ENCODE results near the gene RALGPS2. TPM values are rescaled to one million over a fixed set of nuclear protein-coding genes. Genes with fewer than 3 reads are reported as not detected.

The RALGPS2 gene
- total RNA-seq, 1 experiment from 2014 or later = 38.0 TPM

GRCh38 chr1:178931858-178932551, 207.0 kb downstream of the RALGPS2 start:
- no peak for DNase-seq (ENCODE audit: low spot score)
- H3K4me1 Mint-ChIP-seq = peaks cover 43% of the 10 kb centered on the region
- no peaks in the 10 kb centered on the region for H3K27me3 Mint-ChIP-seq (ENCODE audit: low read depth)
- no peak for TF ChIP-seq FOXJ3 (CRISPR knock-in tag; IDR thresholded peaks at IDR 0.05; ENCODE audit: borderline replicate concordance)
- no peak for TF ChIP-seq ARID4B (CRISPR knock-in tag; IDR thresholded peaks at IDR 0.05; ENCODE audit: borderline replicate concordance)
- no peak for TF ChIP-seq HMGA2 (CRISPR knock-in tag; IDR thresholded peaks at IDR 0.05)
- no peak for TF ChIP-seq NR1H2 (CRISPR knock-in tag; IDR thresholded peaks at IDR 0.05)
- TF ChIP-seq CTCF (IDR thresholded peaks at IDR 0.05) = no peak
- H3K4me3 Mint-ChIP-seq = no peak overlapping the region
- ChIA-PET CTCF (interaction anchor here (4.4 kb wide), 1 partner anchor 71 kb away, joined by 17 read pairs; no protein-coding TSS in a partner anchor), POLR2A (no interaction called here)
- no peaks in the 10 kb centered on the region for H3K9me3 Mint-ChIP-seq
- no peaks in the 10 kb centered on the region for H3K36me3 Mint-ChIP-seq
- no peak overlapping the region for H3K27ac Mint-ChIP-seq
- ATAC-seq = peak; percentile 37

GRCh38 chr1:178932552-178932906, 207.5 kb downstream of the RALGPS2 start:
- DNase-seq (ENCODE audit: low spot score) (no peak), ATAC-seq (no peak)
- no peaks in the 10 kb centered on the region for H3K36me3 Mint-ChIP-seq
- no peaks in the 10 kb centered on the region for H3K27me3 Mint-ChIP-seq (ENCODE audit: low read depth)
- no peak overlapping the region for H3K4me3 Mint-ChIP-seq
- ChIA-PET POLR2A (no interaction called here), CTCF (interaction anchor here (0.9 to 4.4 kb wide), 2 partner anchors 24 to 70 kb away, joined by 3 to 17 read pairs; no protein-coding TSS in a partner anchor)
- H3K4me1 Mint-ChIP-seq = peaks cover 43% of the 10 kb centered on the region
- no peak for TF ChIP-seq FOXP1 (CRISPR knock-in tag; IDR thresholded peaks at IDR 0.05; ENCODE audit: borderline replicate concordance)
- no peak overlapping the region for H3K27ac Mint-ChIP-seq
- H3K9me3 Mint-ChIP-seq = no peaks in the 10 kb centered on the region

GRCh38 chr1:178933105-178933561, 208.1 kb downstream of the RALGPS2 start:
- DNase-seq (ENCODE audit: low spot score) (no peak), ATAC-seq (no peak)
- Mint-ChIP-seq H3K9me3 (no peaks in the 10 kb centered on the region), H3K27me3 (ENCODE audit: low read depth) (no peaks in the 10 kb centered on the region), H3K4me3 (no peak overlapping the region), H3K36me3 (no peaks in the 10 kb centered on the region), H3K27ac (no peak overlapping the region), H3K4me1 (peaks cover 46% of the 10 kb centered on the region)
- POLR2A ChIA-PET = no interaction called here
- CTCF ChIA-PET = interaction anchor here (0.9 to 4.4 kb wide), 2 partner anchors 24 to 70 kb away, joined by 3 to 17 read pairs; no protein-coding TSS in a partner anchor
- no peak for TF ChIP-seq ZNF671 (CRISPR knock-in tag; IDR thresholded peaks at IDR 0.05)
- TF ChIP-seq ELF4 (CRISPR knock-in tag; IDR thresholded peaks at IDR 0.05; ENCODE audit: low read depth) = no peak
- no peak for TF ChIP-seq ZMAT4 (CRISPR knock-in tag; IDR thresholded peaks at IDR 0.05)
- TF ChIP-seq ZNF512 (CRISPR knock-in tag; IDR thresholded peaks at IDR 0.05; ENCODE audit: borderline replicate concordance) = no peak
- no peak for TF ChIP-seq SOX15 (CRISPR knock-in tag; IDR thresholded peaks at IDR 0.05)
- TF ChIP-seq FOXK1 (CRISPR knock-in tag; IDR thresholded peaks at IDR 0.05) = no peak
- TF ChIP-seq ZBTB43 (CRISPR knock-in tag; IDR thresholded peaks at IDR 0.05) = no peak
- no peak for TF ChIP-seq CREB1 (CRISPR knock-in tag; IDR thresholded peaks at IDR 0.05)
- TF ChIP-seq FOXJ3 (CRISPR knock-in tag; IDR thresholded peaks at IDR 0.05; ENCODE audit: borderline replicate concordance) = no peak
- TF ChIP-seq ESRRA (CRISPR knock-in tag; IDR thresholded peaks at IDR 0.05; ENCODE audit: borderline replicate concordance) = no peak
- TF ChIP-seq MLX (CRISPR knock-in tag; IDR thresholded peaks at IDR 0.05) = no peak
- no peak for TF ChIP-seq E2F1 (CRISPR knock-in tag; IDR thresholded peaks at IDR 0.05)
- TF ChIP-seq ATF3 (CRISPR knock-in tag; conservative IDR thresholded peaks at IDR 0.05) = no peak
- no peak for TF ChIP-seq NFE2L1 (CRISPR knock-in tag; IDR thresholded peaks at IDR 0.05)

All from WTC11 (cell line).